ENCODE data around the gene APAF1. TPM values are rescaled to one million over a fixed set of nuclear protein-coding genes. Genes with fewer than 3 reads are reported as not detected.

Gene APAF1
- total and polyA plus RNA-seq, 4 donors: 1.9 to 11.6 (median 6.6) TPM

GRCh38 chr12:98730412-98730811, 85.3 kb downstream of the APAF1 start:
- no peak for DNase-seq (ENCODE audit: low spot score)

DNA sequence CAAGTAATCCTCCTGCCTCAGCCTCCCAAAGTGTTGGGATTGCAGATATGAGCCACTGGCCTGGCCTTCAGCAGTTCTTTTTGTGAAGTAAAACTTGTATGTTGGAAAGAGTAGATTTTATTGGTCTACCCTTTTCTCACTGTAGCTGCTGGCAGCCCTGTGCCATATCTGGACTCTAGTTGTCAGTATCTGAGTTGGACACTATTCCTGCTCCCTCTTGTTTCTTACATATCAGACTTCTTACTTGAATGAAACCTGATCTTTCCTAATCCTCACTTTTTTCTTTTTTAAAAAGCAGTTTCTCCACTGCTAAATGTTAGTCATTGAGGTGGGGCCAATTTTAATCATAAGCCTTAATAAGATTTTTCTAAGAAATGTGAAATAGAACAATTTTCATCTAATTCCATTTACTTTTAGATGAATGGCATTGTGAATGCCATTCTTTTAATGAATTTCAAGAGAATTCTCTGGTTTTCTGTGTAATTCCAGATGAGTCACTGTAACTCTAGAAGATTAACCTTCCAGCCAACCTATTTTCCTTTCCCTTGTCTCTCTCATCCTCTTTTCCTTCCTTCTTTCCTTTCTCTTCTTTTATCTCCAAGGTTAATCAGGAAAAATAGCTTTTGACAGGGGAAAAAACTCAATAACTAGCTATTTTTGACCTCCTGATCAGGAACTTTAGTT, 88.7 kb downstream of the APAF1 start:
- H3K9ac ChIP-seq (ENCODE audit: low read depth in 1 of 2, low read length in 2 of 2): no peak overlapping the region
- no peak for DNase-seq (ENCODE audit: low spot score)
- no peak overlapping the region for H3K27ac ChIP-seq (ENCODE audit: low read depth in 1 of 2, low read length in 2 of 2)
- H3K4me3 ChIP-seq (ENCODE audit: low read depth in 1 of 3, low read length in 3 of 3): no peak overlapping the region
- peaks cover 3 to 13% (median 7%) of the 10 kb centered on the region in 4 donors for H3K36me3 ChIP-seq (ENCODE audit: control insufficient read depth in 4 of 4, insufficient read depth in 3 of 4, low read depth in 1 of 4, low read length in 3 of 4)
- TF ChIP-seq TAF1 (conservative IDR thresholded peaks at IDR 0.05) (no peak), NR2F2 (IDR thresholded peaks at IDR 0.05) (no peak), SP1 (IDR thresholded peaks at IDR 0.05) (no peak), RAD21 (IDR thresholded peaks at IDR 0.05) (no peak), RXRA (IDR thresholded peaks at IDR 0.05) (no peak), HNF4A (conservative IDR thresholded peaks at IDR 0.05) (no peak), HNF4G (IDR thresholded peaks at IDR 0.05) (no peak)
- peaks cover 0 to 8% (median 6%) of the 10 kb centered on the region in 4 donors for H3K4me1 ChIP-seq (ENCODE audit: control insufficient read depth in 4 of 4, insufficient read depth in 4 of 4, low read length in 3 of 4)
- no peaks in the 10 kb centered on the region for H3K27me3 ChIP-seq (ENCODE audit: control insufficient read depth in 4 of 4, insufficient read depth in 4 of 4, low read length in 3 of 4)
- no peaks in the 10 kb centered on the region for H3K9me3 ChIP-seq (ENCODE audit: control insufficient read depth in 4 of 4, low read length in 3 of 4)

More at GRCh38 chr12:98730412-98730811, 85.3 kb downstream of the APAF1 start:
- TF ChIP-seq NR2F2 (IDR thresholded peaks at IDR 0.05) (no peak), FOXA2 (IDR thresholded peaks at IDR 0.05) (no peak), MAX (IDR thresholded peaks at IDR 0.05) (no peak), JUND (IDR thresholded peaks at IDR 0.05) (no peak), HNF4A (conservative IDR thresholded peaks at IDR 0.05) (no peak), YY1 (IDR thresholded peaks at IDR 0.05) (no peak), CTCF (IDR thresholded peaks at IDR 0.05; ENCODE audit: low read depth, low read length, missing input control) (no peak), RXRA (IDR thresholded peaks at IDR 0.05) (no peak), GABPA (IDR thresholded peaks at IDR 0.05 in 1 of 2, conservative IDR thresholded peaks at IDR 0.05 in 1 of 2) (no peak)
- TF ChIP-seq, protein P1, sequence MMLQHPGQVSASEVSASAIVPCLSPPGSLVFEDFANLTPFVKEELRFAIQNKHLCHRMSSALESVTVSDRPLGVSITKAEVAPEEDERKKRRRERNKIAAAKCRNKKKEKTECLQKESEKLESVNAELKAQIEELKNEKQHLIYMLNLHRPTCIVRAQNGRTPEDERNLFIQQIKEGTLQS (IDR thresholded peaks at IDR 0.05): no peak
- no peak overlapping the region for H3K4me3 ChIP-seq (ENCODE audit: low read depth in 1 of 3, low read length in 3 of 3)
- H3K4me1 ChIP-seq (ENCODE audit: control insufficient read depth in 4 of 4, insufficient read depth in 4 of 4, low read length in 3 of 4): no peaks in the 10 kb centered on the region
- H3K9ac ChIP-seq (ENCODE audit: low read depth in 1 of 2, low read length in 2 of 2): no peak overlapping the region
- no peak overlapping the region for H3K27ac ChIP-seq (ENCODE audit: low read depth in 1 of 2, low read length in 2 of 2)
- no peaks in the 10 kb centered on the region for H3K27me3 ChIP-seq (ENCODE audit: control insufficient read depth in 4 of 4, insufficient read depth in 4 of 4, low read length in 3 of 4)
- H3K36me3 ChIP-seq (ENCODE audit: control insufficient read depth in 4 of 4, insufficient read depth in 3 of 4, low read depth in 1 of 4, low read length in 3 of 4): peaks cover 5 to 25% (median 12%) of the 10 kb centered on the region in 4 donors
- H3K9me3 ChIP-seq (ENCODE audit: control insufficient read depth in 4 of 4, low read length in 3 of 4): no peaks in the 10 kb centered on the region

DNA sequence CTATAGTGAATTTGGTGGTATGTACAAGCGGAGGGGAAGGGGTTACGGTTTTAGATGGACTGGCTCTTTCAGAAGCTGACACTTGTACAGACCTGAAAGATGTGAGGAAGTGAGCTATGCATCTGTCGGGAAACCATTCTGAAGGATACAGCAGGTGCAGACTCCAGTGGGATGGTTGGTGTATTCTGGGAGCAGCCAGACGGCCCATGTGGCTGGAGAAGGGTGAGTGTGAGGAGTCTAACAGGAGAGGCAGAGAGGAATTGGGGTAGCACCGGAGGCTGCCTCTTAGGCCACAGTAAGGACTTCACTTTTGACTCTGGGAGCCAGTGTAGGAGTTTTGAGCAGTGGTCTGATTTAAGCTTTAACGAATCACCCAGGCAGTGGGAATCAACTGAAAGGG, 90.7 kb downstream of the APAF1 start:
- Histone ChIP-seq H3K36me3 (ENCODE audit: control insufficient read depth in 4 of 4, insufficient read depth in 3 of 4, low read depth in 1 of 4, low read length in 3 of 4) (peaks cover 0 to 5% (median 2%) of the 10 kb centered on the region in 4 donors), H3K4me1 (ENCODE audit: control insufficient read depth in 4 of 4, insufficient read depth in 4 of 4, low read length in 3 of 4) (peaks cover 0 to 8% (median 6%) of the 10 kb centered on the region in 4 donors), H3K4me3 (ENCODE audit: low read depth in 1 of 3, low read length in 3 of 3) (no peak overlapping the region), H3K9ac (ENCODE audit: low read depth in 1 of 2, low read length in 2 of 2) (no peak overlapping the region), H3K27ac (ENCODE audit: low read depth in 1 of 2, low read length in 2 of 2) (no peak overlapping the region), H3K9me3 (ENCODE audit: control insufficient read depth in 4 of 4, low read length in 3 of 4) (no peaks in the 10 kb centered on the region), H3K27me3 (ENCODE audit: control insufficient read depth in 4 of 4, insufficient read depth in 4 of 4, low read length in 3 of 4) (no peaks in the 10 kb centered on the region)
- TF ChIP-seq FOXA2 (IDR thresholded peaks at IDR 0.05) (no peak), HNF4G (IDR thresholded peaks at IDR 0.05) (no peak), EGR1 (IDR thresholded peaks at IDR 0.05; ENCODE audit: low read depth in 2 of 2) (no peak), TAF1 (conservative IDR thresholded peaks at IDR 0.05) (no peak), YY1 (IDR thresholded peaks at IDR 0.05) (no peak), GABPA (IDR thresholded peaks at IDR 0.05 in 1 of 2, conservative IDR thresholded peaks at IDR 0.05 in 1 of 2) (no peak), MAX (IDR thresholded peaks at IDR 0.05) (no peak), JUND (IDR thresholded peaks at IDR 0.05) (no peak), SP1 (IDR thresholded peaks at IDR 0.05) (no peak), RAD21 (IDR thresholded peaks at IDR 0.05) (no peak)
- TF ChIP-seq, protein P2, sequence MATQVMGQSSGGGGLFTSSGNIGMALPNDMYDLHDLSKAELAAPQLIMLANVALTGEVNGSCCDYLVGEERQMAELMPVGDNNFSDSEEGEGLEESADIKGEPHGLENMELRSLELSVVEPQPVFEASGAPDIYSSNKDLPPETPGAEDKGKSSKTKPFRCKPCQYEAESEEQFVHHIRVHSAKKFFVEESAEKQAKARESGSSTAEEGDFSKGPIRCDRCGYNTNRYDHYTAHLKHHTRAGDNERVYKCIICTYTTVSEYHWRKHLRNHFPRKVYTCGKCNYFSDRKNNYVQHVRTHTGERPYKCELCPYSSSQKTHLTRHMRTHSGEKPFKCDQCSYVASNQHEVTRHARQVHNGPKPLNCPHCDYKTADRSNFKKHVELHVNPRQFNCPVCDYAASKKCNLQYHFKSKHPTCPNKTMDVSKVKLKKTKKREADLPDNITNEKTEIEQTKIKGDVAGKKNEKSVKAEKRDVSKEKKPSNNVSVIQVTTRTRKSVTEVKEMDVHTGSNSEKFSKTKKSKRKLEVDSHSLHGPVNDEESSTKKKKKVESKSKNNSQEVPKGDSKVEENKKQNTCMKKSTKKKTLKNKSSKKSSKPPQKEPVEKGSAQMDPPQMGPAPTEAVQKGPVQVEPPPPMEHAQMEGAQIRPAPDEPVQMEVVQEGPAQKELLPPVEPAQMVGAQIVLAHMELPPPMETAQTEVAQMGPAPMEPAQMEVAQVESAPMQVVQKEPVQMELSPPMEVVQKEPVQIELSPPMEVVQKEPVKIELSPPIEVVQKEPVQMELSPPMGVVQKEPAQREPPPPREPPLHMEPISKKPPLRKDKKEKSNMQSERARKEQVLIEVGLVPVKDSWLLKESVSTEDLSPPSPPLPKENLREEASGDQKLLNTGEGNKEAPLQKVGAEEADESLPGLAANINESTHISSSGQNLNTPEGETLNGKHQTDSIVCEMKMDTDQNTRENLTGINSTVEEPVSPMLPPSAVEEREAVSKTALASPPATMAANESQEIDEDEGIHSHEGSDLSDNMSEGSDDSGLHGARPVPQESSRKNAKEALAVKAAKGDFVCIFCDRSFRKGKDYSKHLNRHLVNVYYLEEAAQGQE (IDR thresholded peaks at IDR 0.05): no peak
- WGBS: 98% methylated on average over 6 of the region's 6 CpGs
- DNase-seq (ENCODE audit: low spot score): no peak

Data from liver (tissue), 9 donors.